Esophagus muscularis mucosa (tissue), 3 donors: ENCODE results near the gene PTBP2.

Source experiments
- POLR2A ChIP-seq: fragments of 450-650 bp; IDR thresholded peaks from one replicate; pipeline ENCODE4 v1.6.1; 2017; ENCODE audit warnings: antibody characterized with exemption, moderate library complexity, mild to moderate bottlenecking, low read depth
- TF ChIP-seq, protein P1 (sequence below), 3 experiments: fragments of 200-600 bp in 2 of 3; fragments of 450-650 bp in 1 of 3; sonication (generic) in 2 of 3; IDR thresholded peaks; one replicate each; pipeline ENCODE4 v1.5.1; 2017 to 2019; ENCODE audit warnings: antibody characterized with exemption in 3 of 3, mild to moderate bottlenecking in 2 of 3, moderate library complexity in 1 of 3

DNA sequence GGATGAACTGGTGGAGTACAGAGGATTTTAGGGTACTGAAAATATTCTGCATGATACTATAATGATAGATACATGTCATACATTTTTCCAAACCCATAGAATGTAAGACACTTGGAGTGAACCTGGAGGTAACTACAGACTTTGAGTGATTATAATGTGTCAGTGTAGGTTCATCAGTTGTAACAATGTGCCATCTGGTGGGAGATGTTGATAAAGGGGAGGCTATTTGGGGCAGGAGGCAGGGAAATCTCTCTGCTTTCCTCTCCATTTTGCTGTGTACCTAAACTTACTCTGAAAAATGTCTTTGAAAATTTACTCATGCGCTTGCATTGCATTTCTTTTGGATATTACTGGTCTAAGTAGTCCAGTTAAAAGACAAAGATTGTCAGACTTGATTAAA lies 35.2 kb downstream of the PTBP2 start:
- TF ChIP-seq POLR2A = no peak
- TF ChIP-seq, protein P1, sequence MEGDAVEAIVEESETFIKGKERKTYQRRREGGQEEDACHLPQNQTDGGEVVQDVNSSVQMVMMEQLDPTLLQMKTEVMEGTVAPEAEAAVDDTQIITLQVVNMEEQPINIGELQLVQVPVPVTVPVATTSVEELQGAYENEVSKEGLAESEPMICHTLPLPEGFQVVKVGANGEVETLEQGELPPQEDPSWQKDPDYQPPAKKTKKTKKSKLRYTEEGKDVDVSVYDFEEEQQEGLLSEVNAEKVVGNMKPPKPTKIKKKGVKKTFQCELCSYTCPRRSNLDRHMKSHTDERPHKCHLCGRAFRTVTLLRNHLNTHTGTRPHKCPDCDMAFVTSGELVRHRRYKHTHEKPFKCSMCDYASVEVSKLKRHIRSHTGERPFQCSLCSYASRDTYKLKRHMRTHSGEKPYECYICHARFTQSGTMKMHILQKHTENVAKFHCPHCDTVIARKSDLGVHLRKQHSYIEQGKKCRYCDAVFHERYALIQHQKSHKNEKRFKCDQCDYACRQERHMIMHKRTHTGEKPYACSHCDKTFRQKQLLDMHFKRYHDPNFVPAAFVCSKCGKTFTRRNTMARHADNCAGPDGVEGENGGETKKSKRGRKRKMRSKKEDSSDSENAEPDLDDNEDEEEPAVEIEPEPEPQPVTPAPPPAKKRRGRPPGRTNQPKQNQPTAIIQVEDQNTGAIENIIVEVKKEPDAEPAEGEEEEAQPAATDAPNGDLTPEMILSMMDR (IDR thresholded peaks at IDR 0.05) = no peak
